HEK293 (cell line): Measurements from ENCODE around the gene MRM1.

Experiments used
- CTCF ChIA-PET: fragments of 350-600 bp; formaldehyde crosslinking; extraction: SDS; loops from one replicate; lab custom pipeline; 2021; ENCODE audit warnings: antibody characterized with exemption; lab: Yijun Ruan, JAX
- POLR2A ChIA-PET: fragments of 300-600 bp; formaldehyde crosslinking; extraction: SDS; loops from one replicate; lab custom pipeline; 2020; ENCODE audit warnings: antibody characterized with exemption, inconsistent platforms; lab: Yijun Ruan, JAX
- H3K27ac ChIP-seq: fragments of 200-500 bp; sonication (Bioruptor generic); 2 replicates; pipeline ENCODE4 v1.5.1; 2014; ENCODE audit warnings: low read depth, low read length, control low read depth, inconsistent platforms; ENCODE audit errors: extremely low read depth
- H3K36me3 ChIP-seq, 2 experiments: fragments of 200-500 bp in 1 of 2; sonication (Bioruptor generic) in 1 of 2; 1 replicate in 1 of 2; 2 replicates in 1 of 2; pipeline ENCODE4 v1.5.1; 2014 to 2017; ENCODE audit warnings: inconsistent platforms in 2 of 2, low read length in 2 of 2; ENCODE audit not compliant: control insufficient read depth in 2 of 2, insufficient read depth in 1 of 2
- H3K4me1 ChIP-seq: fragments of 200-500 bp; sonication (Bioruptor generic); 2 replicates; pipeline ENCODE4 v1.5.1; 2014; ENCODE audit warnings: mild to moderate bottlenecking, low read length, inconsistent platforms; ENCODE audit not compliant: control insufficient read depth, insufficient read depth
- H3K4me3 ChIP-seq: 2 replicates; pipeline ENCODE4 v1.5.1; 2011; ENCODE audit warnings: low read depth, mild to moderate bottlenecking, control low read depth, low read length, moderate library complexity
- H3K9me3 ChIP-seq: fragments of 200-500 bp; sonication (Bioruptor generic); 2 replicates; pipeline ENCODE4 v1.5.1; 2014; ENCODE audit warnings: low read depth, low read length, inconsistent platforms; ENCODE audit not compliant: control insufficient read depth, insufficient read depth
- AEBP2 ChIP-seq: fragments of 450-650 bp; formaldehyde crosslinking; IDR thresholded peaks from 2 replicates; pipeline ENCODE4 v1.5.1; 2016; ENCODE audit warnings: missing biosample characterization, missing genetic modification characterization, borderline replicate concordance
- HOXD13 ChIP-seq: sonication (generic); formaldehyde crosslinking; IDR thresholded peaks from 2 replicates; pipeline ENCODE4 v1.8.0; 2022; ENCODE audit warnings: missing genetic modification reagents, borderline replicate concordance
- KLF7 ChIP-seq: fragments of 450-650 bp; formaldehyde crosslinking; IDR thresholded peaks from 2 replicates; pipeline ENCODE4 v1.5.1; 2016; ENCODE audit warnings: missing biosample characterization, missing genetic modification characterization, borderline replicate concordance
- KLF8 ChIP-seq: fragments of 450-650 bp; formaldehyde crosslinking; IDR thresholded peaks from 2 replicates; pipeline ENCODE4 v1.5.1; 2016; ENCODE audit warnings: missing biosample characterization, missing genetic modification characterization
- PRDM10 ChIP-seq: fragments of 450-650 bp; formaldehyde crosslinking; IDR thresholded peaks from 2 replicates; pipeline ENCODE4 v1.5.1; 2016; ENCODE audit warnings: missing biosample characterization, missing genetic modification characterization
- SETDB1 ChIP-seq: IDR thresholded peaks from one replicate; pipeline ENCODE4 v1.6.1; 2017; ENCODE audit warnings: mild to moderate bottlenecking, low read length, moderate library complexity, mixed read lengths; ENCODE audit not compliant: insufficient read length
- SP2 ChIP-seq: fragments of 450-650 bp; formaldehyde crosslinking; IDR thresholded peaks from 2 replicates; pipeline ENCODE4 v1.5.1; 2016; ENCODE audit warnings: missing biosample characterization, missing genetic modification characterization
- ZBTB1 ChIP-seq: fragments of 450-650 bp; formaldehyde crosslinking; IDR thresholded peaks from 2 replicates; pipeline ENCODE4 v1.5.1; 2016; ENCODE audit warnings: missing biosample characterization, missing genetic modification characterization
- ZBTB17 ChIP-seq: fragments of 450-650 bp; formaldehyde crosslinking; IDR thresholded peaks from 2 replicates; pipeline ENCODE4 v1.5.1; 2016; ENCODE audit warnings: missing biosample characterization, missing genetic modification characterization
- ZBTB21 ChIP-seq: fragments of 450-650 bp; formaldehyde crosslinking; IDR thresholded peaks from 2 replicates; pipeline ENCODE4 v1.5.1; 2017; ENCODE audit warnings: missing biosample characterization, missing genetic modification characterization
- ZFHX2 ChIP-seq: fragments of 450-650 bp; formaldehyde crosslinking; conservative IDR thresholded peaks from 2 replicates; pipeline ENCODE4 v1.5.1; 2016; ENCODE audit warnings: missing biosample characterization, missing genetic modification characterization
- ZIC2 ChIP-seq: fragments of 450-650 bp; formaldehyde crosslinking; IDR thresholded peaks from 2 replicates; pipeline ENCODE4 v1.5.1; 2016; ENCODE audit warnings: missing biosample characterization, missing genetic modification characterization
- ZNF157 ChIP-seq: fragments of 450-650 bp; formaldehyde crosslinking; IDR thresholded peaks from 2 replicates; pipeline ENCODE4 v1.5.1; 2016; ENCODE audit warnings: missing biosample characterization, missing genetic modification characterization
- ZNF37A ChIP-seq: fragments of 450-650 bp; IDR thresholded peaks from 2 replicates; pipeline ENCODE4 v1.5.1; 2018; ENCODE audit warnings: missing biosample characterization, missing genetic modification characterization
- ZNF449 ChIP-seq: fragments of 450-650 bp; formaldehyde crosslinking; IDR thresholded peaks from 2 replicates; pipeline ENCODE4 v1.5.1; 2017; ENCODE audit warnings: missing biosample characterization, mild to moderate bottlenecking, missing genetic modification characterization, moderate library complexity
- ZNF707 ChIP-seq: fragments of 450-650 bp; formaldehyde crosslinking; IDR thresholded peaks from 2 replicates; pipeline ENCODE4 v1.5.1; 2016; ENCODE audit warnings: missing biosample characterization, missing genetic modification characterization
- ZNF792 ChIP-seq: fragments of 450-650 bp; formaldehyde crosslinking; IDR thresholded peaks from 2 replicates; pipeline ENCODE4 v1.5.1; 2016; ENCODE audit warnings: missing biosample characterization, missing genetic modification characterization
- ZSCAN16 ChIP-seq: fragments of 450-650 bp; formaldehyde crosslinking; IDR thresholded peaks from 2 replicates; pipeline ENCODE4 v1.5.1; 2016; ENCODE audit warnings: missing biosample characterization, missing genetic modification characterization
- ZXDB ChIP-seq: fragments of 450-650 bp; formaldehyde crosslinking; IDR thresholded peaks from 2 replicates; pipeline ENCODE4 v1.5.1; 2016; ENCODE audit warnings: missing biosample characterization, missing genetic modification characterization
- TF ChIP-seq, protein P1 (sequence below): fragments of 450-650 bp; formaldehyde crosslinking; IDR thresholded peaks from 2 replicates; pipeline ENCODE4 v1.5.1; 2016; ENCODE audit warnings: missing biosample characterization, missing genetic modification characterization
- TF ChIP-seq, protein P2 (sequence below): fragments of 450-650 bp; IDR thresholded peaks from 2 replicates; pipeline ENCODE4 v1.5.1; 2018; ENCODE audit warnings: missing biosample characterization, mild to moderate bottlenecking, missing genetic modification characterization

Gene MRM1

GRCh38 chr17:36592716-36593321 lies 8.6 kb upstream of the MRM1 start (continued):
- TF ChIP-seq, protein P1, sequence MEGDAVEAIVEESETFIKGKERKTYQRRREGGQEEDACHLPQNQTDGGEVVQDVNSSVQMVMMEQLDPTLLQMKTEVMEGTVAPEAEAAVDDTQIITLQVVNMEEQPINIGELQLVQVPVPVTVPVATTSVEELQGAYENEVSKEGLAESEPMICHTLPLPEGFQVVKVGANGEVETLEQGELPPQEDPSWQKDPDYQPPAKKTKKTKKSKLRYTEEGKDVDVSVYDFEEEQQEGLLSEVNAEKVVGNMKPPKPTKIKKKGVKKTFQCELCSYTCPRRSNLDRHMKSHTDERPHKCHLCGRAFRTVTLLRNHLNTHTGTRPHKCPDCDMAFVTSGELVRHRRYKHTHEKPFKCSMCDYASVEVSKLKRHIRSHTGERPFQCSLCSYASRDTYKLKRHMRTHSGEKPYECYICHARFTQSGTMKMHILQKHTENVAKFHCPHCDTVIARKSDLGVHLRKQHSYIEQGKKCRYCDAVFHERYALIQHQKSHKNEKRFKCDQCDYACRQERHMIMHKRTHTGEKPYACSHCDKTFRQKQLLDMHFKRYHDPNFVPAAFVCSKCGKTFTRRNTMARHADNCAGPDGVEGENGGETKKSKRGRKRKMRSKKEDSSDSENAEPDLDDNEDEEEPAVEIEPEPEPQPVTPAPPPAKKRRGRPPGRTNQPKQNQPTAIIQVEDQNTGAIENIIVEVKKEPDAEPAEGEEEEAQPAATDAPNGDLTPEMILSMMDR (tag by site-specific recombination) = no peak
- peak; percentile 30; the same call in 1 of the 2 replicates for TF ChIP-seq ZBTB17 (tag by site-specific recombination)
- TF ChIP-seq, protein P2, sequence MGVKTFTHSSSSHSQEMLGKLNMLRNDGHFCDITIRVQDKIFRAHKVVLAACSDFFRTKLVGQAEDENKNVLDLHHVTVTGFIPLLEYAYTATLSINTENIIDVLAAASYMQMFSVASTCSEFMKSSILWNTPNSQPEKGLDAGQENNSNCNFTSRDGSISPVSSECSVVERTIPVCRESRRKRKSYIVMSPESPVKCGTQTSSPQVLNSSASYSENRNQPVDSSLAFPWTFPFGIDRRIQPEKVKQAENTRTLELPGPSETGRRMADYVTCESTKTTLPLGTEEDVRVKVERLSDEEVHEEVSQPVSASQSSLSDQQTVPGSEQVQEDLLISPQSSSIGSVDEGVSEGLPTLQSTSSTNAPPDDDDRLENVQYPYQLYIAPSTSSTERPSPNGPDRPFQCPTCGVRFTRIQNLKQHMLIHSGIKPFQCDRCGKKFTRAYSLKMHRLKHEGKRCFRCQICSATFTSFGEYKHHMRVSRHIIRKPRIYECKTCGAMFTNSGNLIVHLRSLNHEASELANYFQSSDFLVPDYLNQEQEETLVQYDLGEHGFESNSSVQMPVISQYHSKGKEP (tag by site-specific recombination) = no peak
- no peak for TF ChIP-seq ZSCAN16

- Histone ChIP-seq H3K4me1 (peaks cover 10% of the 10 kb centered on the region; the same call in 1 of the 2 replicates), H3K36me3 (peaks cover 1 to 70% of the 10 kb centered on the region in 2 experiments), H3K4me3 (no peak overlapping the region), H3K9me3 (no peaks in the 10 kb centered on the region), H3K27ac (no peak overlapping the region)
- ChIA-PET CTCF (interaction anchor here (1.1 to 3.0 kb wide), 2 partner anchors 8 to 13 kb away, joined by 6 to 32 read pairs; partner anchors contain the start of gene MRM1), POLR2A (interaction anchor here (0.6 to 3.4 kb wide), 5 partner anchors 8 to 60 kb away, joined by 3 to 70 read pairs (median 8); partner anchors contain the start of genes GGNBP2, MRM1 and MYO19)
- TF ChIP-seq SETDB1 (no peak), AEBP2 (tag by site-specific recombination) (no peak), ZNF157 (tag by site-specific recombination) (no peak), ZNF37A (no peak), ZNF449 (no peak), ZBTB1 (tag by site-specific recombination) (no peak), HOXD13 (CRISPR knock-in tag) (no peak), ZNF792 (tag by site-specific recombination) (no peak), SP2 (tag by site-specific recombination) (0 out of 2 replicates have a peak, but pooled peaks have one; percentile 18), KLF7 (tag by site-specific recombination) (no peak), KLF8 (tag by site-specific recombination) (no peak), ZNF707 (tag by site-specific recombination) (no peak), PRDM10 (tag by site-specific recombination) (0 out of 2 replicates have a peak, but pooled peaks have one; percentile 10), ZBTB21 (tag by site-specific recombination) (no peak), ZIC2 (tag by site-specific recombination) (no peak), ZFHX2 (tag by site-specific recombination) (0 out of 2 replicates have a peak, but pooled peaks have one; percentile 22), ZXDB (tag by site-specific recombination) (no peak)
Measured at GRCh38 chr17:36593656-36594316, 7.6 kb upstream of the MRM1 start.
